Medulla oblongata (tissue), 1 donor: ENCODE results near the gene PRKAR1A.
"Not testable (repeated sequence)": the region's sequence is repeated elsewhere in the genome, so short reads cannot be mapped to it uniquely, and the experiment has no call there.

Source experiments
- DNase-seq: peaks from one replicate; pipeline ENCODE4 v3.0.0-alpha.2; 2015; ENCODE audit errors: extremely low spot score

Gene PRKAR1A

DNA sequence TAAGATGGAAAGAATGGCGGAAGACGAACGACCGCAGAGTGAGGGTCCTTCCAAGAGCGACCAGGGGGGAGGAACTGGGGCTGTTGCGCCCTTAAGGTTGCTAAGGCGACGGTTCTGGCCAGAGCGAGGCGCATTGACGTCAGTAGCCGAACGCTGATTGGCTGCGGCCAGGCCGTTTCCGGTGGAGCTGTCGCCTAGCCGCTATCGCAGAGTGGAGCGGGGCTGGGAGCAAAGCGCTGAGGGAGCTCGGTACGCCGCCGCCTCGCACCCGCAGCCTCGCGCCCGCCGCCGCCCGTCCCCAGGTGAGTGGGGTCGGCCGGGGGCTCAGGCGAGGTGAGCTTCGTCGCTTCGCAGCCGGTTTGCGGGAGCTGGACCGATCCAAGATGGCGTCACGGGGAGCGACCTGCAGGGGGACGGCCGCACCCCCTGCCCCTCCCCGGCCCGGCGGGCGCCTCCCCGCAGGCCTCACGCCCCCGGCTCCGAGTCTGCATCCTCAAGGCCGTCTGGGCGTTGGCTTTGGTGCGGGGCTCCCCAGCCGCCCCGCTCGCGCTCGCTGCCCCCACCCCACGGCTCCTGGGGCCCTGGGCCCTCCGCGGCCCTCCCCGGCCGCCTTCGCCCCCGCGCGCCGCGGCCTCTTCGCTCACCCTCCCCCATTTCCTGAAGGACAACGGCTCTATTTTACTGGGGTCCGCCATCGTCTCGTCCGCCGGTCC, at the start of gene PRKAR1A:
Gene PRKAR1A (plus strand): TSS at position 184 of the 713 bp plus-strand sequence. CDS start 2,970 bp downstream, outside the sequence.
- DNase-seq: peak; percentile 97

DNA sequence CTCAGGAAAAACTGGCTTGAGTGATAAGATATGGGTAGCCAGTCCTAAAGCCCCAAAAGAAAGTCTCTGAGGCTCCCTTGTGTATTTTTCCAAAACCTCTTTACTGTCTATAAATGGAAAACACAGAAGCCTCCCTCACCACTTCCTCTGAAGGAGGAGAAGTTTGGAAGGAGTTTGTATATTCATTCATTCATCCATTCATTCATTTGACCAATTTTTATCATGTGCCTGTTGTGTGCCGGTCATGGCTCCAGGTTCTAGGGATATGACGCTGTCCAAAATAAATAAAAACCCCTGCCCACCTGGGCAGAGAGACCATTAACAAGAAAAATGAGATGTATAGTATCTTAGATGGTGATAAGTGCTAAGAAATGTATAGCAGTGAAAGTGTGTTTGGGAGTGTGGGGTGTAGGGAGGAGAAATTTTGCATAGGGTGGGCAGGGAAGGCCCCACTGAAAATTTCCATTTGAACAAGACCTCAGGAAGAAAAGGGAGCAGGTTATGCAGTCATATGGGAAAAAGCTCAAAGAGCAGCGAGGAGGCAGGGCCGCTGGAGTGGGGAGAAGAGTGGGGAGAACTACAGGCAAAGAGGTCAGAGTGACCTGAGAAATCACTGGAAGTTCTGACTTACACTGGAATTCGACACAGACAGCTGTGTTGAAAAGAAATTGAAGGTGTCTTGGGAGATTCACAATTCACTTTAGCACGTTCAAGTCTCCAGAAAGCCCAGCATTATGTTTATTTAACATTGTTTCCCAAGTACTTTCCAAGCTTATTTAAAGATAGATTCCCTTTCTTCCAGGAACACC, 48.8 kb upstream of the PRKAR1A start:
- no peak for DNase-seq

DNA sequence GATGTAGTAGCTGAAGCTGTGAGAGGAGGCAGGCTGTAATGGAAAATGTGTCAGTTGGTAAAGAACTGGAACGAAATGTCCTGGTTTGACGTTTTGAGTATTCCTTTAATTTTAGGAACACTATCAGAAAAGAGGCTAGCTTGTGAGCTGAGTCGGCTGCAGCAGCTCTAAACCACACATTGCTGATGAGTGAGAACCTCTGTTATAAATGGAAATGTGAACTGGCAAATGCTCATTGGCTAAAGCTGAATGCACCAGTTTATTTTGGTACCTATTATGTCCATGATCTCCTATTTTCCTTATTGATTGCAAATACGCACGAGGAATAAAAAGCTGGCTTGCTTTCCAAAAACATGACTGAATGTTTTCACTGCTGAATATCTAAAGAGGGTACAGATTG, 43.9 kb upstream of the PRKAR1A start:
- DNase-seq: no peak

DNA sequence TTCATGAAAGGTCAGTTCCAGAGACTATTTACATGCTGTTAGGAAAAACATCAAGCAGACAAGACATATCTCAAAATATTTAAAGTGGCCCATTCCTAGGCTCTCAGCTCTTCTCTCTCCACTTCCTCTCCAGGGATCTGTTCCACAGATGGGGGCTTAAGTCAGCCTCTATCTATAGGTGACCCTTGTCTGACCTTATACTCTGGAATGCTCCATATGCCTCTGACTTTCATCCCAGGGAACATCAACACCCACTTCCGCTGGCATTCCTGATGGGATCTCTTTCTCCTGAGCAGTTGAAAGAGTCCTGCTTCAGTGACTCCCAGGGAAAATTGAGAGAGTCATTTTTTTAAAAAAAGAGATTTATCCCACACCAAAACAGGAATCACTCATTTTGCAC, 43.4 kb upstream of the PRKAR1A start:
- no peak for DNase-seq

DNA sequence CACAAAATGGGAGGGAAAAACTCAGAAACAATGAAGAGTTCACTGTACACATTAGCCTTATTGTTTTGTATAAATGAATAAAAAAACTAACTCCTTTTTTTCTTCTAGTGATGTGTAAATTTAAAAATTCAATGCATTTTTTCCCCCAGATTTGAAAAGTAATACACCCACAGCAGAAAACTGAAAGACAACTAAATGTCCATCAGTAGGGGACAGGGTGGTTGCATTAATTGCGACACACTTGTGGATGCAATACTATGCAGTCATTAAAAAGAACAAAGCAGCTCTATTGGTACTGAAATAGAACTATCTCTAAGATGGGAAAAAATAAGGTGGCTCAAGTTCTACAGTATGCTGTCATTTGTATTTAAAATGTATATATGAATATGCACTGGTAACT, 41.3 kb upstream of the PRKAR1A start:
- DNase-seq: no peak

DNA sequence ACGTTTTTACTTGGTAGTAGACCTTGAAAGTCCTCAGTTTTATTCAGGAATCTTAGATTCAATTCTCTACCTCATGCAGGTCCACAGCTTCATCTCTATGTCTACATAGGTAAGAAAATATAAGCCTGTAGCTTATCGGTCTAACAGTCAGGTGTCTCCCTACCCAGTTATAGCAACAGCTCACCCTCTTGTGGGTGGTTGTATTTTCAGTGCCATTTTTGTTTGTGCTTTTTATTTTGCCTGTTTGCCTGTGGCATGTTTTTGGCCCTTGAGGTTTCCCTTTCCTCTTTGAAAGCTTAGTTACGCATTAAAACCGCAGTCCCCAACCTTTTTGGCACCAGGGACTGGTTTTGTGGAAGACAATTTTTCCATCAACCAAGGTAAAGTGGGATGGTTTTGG, 31.3 kb upstream of the PRKAR1A start:
- DNase-seq: no peak

DNA sequence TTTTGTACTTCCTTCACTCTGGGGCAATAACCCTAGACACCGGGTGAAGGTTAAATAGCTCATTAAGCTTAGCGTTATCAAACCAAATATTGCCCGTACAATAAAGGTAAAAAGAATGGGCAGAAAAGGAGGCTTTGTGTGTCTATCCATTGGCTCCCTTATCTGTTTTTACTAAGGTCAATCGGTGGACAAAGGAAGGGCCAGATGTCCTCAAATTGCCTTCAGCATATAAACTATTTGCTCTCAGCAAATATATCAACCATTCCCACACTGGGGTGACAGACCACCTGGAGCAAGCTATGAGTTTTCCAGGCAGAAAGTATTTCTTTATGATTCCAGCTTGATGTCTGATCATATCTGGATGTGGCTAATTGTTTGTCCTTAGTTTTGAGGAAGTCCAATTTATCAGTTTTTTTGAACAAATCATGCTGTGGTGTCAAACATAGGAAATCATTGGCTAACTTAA, 29.6 kb upstream of the PRKAR1A start:
- no peak for DNase-seq

DNA sequence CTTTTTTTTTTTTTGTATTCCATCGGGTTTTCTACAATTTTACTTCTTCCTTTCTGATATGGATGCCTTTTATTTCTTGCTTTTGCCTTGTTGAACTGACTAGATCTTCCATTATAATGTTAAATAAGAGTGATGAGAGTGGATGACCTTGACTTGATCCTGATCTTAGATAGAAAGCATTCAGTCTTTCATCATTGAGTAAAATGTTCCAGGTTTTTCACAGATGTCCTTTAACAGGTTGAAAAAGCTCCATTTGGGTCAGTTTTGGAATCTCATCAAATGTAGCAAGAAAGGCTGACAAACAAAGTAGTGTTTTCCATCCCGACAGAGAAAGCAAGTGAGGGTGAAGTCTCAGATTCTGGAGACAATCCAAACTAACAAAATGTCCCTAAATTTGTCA, 27.8 kb upstream of the PRKAR1A start:
- peak; percentile 29 for DNase-seq

DNA sequence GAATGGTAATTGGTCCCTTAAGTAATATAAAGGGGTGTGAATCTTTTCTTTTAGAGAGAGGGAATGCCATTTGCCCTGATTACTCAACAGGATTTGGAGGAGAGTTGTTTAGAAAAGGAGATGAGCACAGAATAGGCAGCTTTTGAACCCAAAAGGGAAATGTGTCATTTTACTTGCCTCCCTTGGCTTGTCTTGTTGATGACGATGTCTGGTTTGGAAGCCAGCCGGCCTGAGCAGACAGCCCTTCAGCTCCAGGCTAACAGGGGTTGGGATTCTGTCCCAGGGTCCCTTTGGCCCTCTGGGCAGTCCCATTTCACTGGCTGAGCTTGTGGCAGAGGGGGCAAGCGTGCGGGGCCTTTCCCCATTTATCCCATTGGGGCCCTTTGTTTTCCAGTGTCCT, 22.3 kb upstream of the PRKAR1A start:
- DNase-seq: no peak

DNA sequence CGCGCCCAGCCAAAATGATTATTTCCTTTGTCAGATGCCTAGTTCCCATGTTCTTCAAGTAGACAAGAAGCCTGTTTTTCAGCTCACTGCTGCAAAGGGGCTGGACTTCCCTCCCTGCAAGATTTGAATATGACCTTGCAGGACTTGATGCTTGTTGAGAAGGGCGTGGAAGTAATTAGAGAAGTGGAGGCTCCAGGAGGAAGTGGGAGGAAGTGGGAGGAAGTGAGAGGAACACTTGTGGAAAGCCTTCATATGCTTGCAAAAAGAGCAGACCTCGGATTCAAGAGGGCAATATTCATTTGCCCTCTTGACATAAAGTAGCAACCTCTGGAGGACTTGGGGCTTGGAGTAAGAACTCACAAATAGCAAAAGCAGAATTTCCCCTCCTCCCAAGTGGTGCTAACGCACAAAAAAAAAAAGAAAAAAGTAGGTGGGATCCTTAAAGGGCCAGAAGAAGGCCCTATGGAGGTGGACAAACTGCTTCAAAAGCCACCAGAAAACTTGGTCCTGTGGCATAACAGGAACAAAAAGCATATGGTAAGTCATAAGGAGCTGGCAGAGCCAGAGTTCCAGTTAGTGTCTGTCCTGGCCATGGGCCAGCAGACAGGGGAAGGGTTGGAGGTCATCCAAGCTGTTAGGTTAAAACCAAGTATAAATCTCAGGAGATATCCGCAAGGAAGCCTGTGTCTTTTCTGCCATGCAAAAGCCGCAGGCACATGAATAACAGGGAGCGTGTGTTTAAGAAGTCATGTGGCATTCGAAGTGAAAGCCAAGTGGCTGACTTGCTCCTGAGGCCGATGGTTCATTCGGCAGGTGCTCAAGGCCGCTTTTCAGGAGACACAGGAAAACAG, 20.6 kb upstream of the PRKAR1A start:
- DNase-seq: peak; percentile 81

DNA sequence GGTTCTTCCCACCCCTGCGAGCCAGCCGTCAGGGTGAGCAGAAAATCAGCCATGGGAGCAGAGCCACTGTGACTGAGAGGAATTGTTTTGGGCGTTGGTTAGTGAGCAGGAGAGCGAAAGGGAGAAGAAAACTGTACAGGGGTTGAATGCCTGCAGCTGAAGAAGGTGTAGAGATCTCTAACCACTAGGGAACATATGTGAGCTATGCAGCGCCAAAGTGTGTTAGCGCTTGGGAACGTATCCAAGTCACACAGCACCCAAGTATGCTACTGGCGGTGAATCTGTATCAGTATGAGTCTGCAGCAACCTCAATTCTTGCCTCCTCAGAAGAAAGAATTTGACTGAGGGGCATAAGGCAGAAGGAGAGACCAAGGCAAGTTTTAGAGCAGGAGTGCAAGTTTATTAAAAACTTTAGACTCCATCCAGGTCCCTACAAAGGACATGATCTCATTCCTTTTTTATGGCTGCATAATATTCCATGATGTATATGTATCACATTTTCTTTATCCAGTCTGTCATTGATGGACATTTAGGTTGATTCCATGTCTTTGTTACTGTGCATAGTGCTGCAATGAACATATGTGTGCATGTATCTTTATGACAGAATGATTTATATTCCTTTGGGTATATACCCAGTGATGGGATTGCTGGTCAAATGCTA, 19.7 kb upstream of the PRKAR1A start:
- not testable (repeated sequence) for DNase-seq

DNA sequence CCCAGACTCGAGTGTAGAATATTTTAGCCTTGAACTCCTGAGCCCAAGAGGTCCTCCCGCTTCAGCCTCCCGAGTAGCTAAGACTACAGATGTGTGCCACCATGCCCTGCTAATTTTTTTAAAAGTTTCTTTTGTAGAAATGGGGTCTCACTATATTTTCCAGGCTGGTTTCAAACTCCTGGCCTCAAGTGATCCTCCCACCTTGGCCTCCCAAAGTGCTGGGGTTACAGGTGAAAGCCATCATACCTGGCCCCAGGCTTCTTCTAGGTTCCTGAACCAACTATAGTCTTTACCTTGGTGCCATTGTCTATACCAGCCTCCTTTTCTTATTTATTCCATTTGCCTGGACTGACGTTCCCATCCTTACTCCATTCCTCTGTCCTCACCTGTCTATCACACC, 17.1 kb upstream of the PRKAR1A start:
- no peak for DNase-seq

DNA sequence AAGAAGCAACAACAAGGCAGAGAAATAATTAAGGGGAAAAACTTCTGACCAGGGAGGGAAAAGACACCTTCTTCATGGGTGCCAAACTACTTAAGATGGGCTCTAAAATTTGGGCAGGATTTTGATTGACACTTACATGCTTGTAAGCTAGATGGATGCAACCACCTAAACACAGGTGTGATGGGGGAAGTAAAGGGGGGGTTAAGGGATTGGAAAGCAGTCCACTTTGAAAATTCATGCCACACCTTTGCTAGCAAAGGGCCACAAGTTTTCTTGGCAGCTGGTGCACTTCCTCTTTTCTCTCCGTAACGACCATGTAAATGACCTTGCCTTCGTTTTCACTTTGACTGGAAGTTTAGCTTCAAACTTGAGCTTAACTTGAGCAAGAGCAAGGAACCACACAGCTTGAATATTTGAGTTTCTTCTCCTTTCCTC, 14.3 kb upstream of the PRKAR1A start:
- peak; percentile 85 for DNase-seq

DNA sequence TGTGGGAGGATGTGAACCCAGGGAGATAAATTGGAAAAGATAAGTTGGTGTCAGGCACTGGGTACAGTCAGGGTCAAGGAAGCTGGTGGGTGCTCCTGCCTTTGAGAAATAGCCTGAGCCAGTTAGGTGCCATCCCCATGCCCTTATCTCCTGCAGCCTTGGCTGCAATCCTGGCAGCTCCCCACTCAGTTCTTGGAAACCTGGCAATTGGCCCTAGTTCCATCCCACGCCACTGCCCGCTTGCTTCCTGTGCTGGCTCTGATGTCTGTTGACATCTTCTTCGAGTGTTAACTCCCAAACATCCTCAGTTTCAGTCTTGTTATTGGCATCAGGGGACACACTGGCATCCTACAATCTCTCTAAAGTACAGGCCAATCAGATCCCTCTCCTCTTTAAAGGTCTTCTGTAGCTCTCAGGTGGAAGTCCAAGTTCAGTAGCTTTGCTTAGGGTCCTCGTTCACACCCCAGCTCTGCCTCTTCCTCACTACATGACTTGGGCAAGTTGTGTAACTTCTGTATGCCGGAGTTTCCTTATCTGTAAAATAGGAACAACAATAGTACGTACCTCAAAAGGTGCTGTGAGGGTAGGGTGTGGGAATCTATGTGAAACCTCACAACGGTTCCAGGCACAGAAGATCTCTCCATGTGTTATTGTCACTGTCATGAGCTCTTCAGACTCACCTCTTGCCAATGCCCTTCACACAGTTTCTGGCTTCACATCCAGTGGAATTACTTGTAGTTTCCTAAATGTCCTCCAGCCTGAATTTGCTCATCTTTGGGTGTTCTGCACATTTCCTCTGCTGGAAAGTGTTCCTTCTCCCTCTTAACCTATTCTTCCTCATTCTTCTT, 13.5 kb upstream of the PRKAR1A start:
- DNase-seq: peak; percentile 28

DNA sequence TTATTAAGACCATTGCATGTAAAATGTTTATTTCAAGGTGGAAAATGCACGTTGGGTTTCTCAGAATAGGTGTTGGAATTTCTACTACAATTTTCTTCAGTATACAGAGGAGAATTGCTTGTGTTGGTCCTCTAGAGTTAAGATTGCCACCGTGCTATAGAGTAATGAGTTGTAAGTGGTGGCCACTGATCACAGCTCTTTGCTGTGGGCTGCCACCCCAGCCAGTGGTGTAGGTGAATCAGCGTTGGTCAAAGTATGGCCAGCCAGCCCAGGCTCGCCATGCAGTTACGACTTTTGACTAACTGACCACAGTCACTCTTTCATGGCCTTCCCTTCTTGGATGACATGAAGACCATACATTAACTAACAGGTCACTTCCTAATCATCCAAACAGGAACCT, 12.6 kb upstream of the PRKAR1A start:
- no peak for DNase-seq

DNA sequence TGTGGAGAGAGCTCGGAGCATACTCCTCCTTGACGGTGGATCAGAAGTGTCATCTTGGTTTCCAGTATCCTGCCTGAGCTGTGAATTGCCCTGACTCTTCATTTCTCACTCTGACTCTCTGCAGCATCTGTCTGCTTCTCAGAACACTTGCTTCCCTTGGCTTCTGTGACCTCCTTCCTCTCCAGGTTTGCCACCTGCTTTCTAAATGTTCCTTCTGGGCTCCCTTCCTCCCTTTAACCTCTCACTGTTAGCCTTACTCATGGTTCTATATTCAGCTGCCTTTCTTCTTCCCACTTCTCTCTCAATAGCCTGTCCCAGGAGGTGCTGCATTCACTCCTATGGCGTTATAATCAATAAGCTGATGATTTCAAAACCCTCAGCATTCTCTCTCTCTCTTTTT, 11.2 kb upstream of the PRKAR1A start:
- no peak for DNase-seq

DNA sequence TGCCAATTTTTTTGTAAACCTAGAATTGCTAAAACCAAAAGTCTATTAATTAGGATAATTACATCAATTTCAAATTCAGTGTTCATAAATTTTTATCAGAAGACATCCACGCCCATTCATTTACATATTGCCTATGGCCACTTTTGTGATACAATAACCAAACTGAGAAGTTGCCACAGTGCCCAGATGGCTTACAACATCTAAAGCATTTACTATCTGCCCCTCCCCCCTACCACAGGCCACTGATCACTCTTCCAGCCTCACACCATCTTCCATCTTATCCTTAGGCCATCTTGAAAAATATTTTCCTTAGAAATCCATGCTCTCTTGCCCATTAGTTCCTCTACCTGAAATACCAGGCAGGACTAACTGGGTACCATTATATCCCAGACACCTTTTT, 6.3 kb upstream of the PRKAR1A start:
- no peak for DNase-seq

DNA sequence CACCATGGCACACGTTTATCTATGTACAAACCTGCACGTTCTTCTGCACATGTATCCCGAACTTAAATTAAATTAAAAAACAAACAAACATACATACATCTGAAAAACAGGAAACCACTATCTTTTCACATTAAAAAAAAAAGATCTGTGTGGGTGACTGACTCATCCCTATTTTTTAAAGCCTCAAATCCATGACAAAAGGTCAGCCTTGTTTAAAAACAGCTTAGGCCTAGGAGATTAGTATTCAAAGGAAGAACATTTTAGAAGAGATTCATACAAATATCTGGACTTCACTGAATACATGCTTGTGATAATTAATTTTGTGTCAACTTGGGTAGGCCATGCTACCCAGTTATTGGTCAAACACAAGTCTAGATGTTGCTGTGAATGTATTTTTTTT, 4.7 kb upstream of the PRKAR1A start:
- no peak for DNase-seq

DNA sequence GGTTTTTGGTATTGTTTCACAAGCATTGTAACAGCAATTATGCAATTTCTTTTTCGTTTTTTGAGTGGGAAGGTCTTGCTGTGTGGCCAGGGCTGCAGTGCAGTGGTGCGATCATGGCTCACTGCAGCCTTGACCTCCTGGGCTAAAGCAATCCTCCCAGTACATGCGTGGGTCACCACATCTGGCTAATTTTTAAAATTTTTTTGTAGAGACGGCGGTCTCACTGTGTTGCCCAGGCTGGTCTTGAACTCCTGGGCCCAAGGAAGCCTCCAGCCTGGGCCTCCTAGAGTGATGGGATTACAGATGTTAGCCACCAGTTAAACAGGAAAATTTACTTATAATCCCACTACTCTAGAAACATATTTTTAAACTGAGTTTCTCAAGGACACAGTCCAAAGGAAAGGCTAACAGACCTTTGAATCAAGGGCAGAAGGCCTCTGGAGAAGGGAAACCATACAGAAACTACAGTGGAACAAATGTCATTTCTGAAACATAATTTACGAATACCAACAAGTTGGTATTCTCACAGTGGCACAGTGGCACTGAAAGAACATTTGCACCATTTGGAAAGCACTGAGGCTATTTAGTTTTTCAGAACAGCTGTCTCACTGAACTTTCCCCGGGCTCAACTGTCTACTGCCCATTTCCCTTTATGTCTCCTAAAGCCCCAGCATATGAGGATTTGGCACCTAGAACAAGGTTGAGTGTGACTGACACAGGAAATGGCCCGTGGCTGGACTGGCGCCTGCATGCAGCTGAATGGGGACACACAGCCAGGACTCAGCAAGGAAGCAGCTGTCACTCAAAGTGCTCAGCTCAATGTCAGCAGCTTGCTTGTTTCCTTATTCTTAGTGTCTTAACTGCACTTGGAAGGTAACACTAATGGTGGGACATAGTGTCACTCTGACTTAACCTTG, 2.8 kb upstream of the PRKAR1A start:
- DNase-seq: peak; percentile 69

DNA sequence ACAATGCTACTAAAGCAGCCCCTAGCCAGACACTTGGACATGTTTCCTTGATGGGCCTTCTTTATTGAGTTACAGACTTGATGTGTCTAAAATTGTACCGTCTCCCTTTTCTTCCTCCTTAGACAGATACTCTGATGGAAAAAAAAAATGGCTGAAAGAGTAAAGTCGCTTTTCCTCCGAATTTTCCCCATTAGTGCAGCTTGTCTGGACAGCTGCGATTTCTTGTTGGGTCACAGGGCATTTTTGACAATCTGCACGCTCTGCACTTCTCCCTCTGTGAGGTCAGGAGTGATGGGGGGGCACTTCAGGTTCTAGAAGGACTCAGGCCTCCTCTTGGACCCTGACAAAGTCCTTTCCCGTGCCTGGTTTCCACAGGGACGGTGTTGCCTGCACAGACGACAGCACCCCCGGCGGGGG, 968 bp upstream of the PRKAR1A start:
- DNase-seq: peak; percentile 59
